Skin of body (tissue), 1 donor: ENCODE results near the gene WRAP73. TPM values are rescaled to one million over a fixed set of nuclear protein-coding genes. Genes with fewer than 3 reads are reported as not detected.

Experiments used
- total RNA-seq: library from RNA; depleted of rRNA; stranded (reverse); fragments of >200 nt; gene quantifications from one replicate; pipeline ENCODE4 v1.2.3, GENCODE V29; 2014

The WRAP73 gene
- total RNA-seq, 1 donor from 2014 or later: 12.2 TPM

Other genes with a start within 250 kb of the WRAP73 start
- 5.4 TPM for gene ARHGEF16, start 195.4 kb downstream of the WRAP73 start, total RNA-seq
- gene MEGF6, start 38.6 kb downstream of the WRAP73 start, total RNA-seq: 62.5 TPM
- gene TPRG1L, start 25.1 kb downstream of the WRAP73 start, total RNA-seq: 16.5 TPM
- 2.1 TPM for gene TP73, start 2.4 kb upstream of the WRAP73 start, total RNA-seq
- not detected for gene CCDC27, start 102.3 kb upstream of the WRAP73 start, total RNA-seq
- 2.5 TPM for gene SMIM1, start 122.6 kb upstream of the WRAP73 start, total RNA-seq
- 24.4 TPM for gene LRRC47, start 146.4 kb upstream of the WRAP73 start, total RNA-seq
- gene CEP104, start 207.1 kb upstream of the WRAP73 start, total RNA-seq: 30.7 TPM
- 4.1 TPM for gene DFFB, start 207.4 kb upstream of the WRAP73 start, total RNA-seq